Stimulated activated CD8-positive, alpha-beta memory T cell treated with anti-CD3 and anti-CD28 coated beads, Interleukin-4, amount 100 ng/mL, for 1 hour (primary cell): ENCODE data around the gene FRMD5.
"Not testable (repeated sequence)": the region's sequence is repeated elsewhere in the genome, so short reads cannot be mapped to it uniquely, and the experiment has no call there.

Experiments used
- DNase-seq, 2 donors: peaks; one replicate each; pipeline ENCODE4 v3.0.0-alpha.2; 2020; ENCODE audit warnings: low read depth in 2 of 2, low spot score in 1 of 2

FRMD5 gene

GRCh38 chr15:44034334-44034733 lies 160.7 kb downstream of the FRMD5 start:
- no peak for DNase-seq

GRCh38 chr15:44033894-44034293 lies 161.2 kb downstream of the FRMD5 start:
- DNase-seq = no peak

- not testable (repeated sequence) for DNase-seq
These were observed 162.3 kb downstream of the FRMD5 start for GRCh38 chr15:44032820-44033219.

GRCh38 chr15:44029940-44030568 lies 165.0 kb downstream of the FRMD5 start:
- DNase-seq = no peak

- no peak for DNase-seq
These were observed 166.1 kb downstream of the FRMD5 start for GRCh38 chr15:44029003-44029402.

- DNase-seq = no peak
These were observed 166.7 kb downstream of the FRMD5 start for GRCh38 chr15:44028349-44028748.

- no peak for DNase-seq
These were observed 170.9 kb downstream of the FRMD5 start for GRCh38 chr15:44024155-44024554.

- no peak for DNase-seq
These were observed 171.9 kb downstream of the FRMD5 start for GRCh38 chr15:44023176-44023575.

GRCh38 chr15:44018151-44018550 lies 176.9 kb downstream of the FRMD5 start:
- no peak for DNase-seq

- DNase-seq = no peak
These were observed 179.3 kb downstream of the FRMD5 start for GRCh38 chr15:44015545-44016305.

GRCh38 chr15:44011238-44011854 lies 183.7 kb downstream of the FRMD5 start:
- DNase-seq = no peak

- no peak for DNase-seq
These were observed 185.0 kb downstream of the FRMD5 start for GRCh38 chr15:44010089-44010488.

- DNase-seq = no peak
These were observed 186.0 kb downstream of the FRMD5 start for GRCh38 chr15:44009038-44009437.

GRCh38 chr15:44000248-44000647 lies 194.8 kb downstream of the FRMD5 start:
- DNase-seq = not testable (repeated sequence)

- no peak for DNase-seq
These were observed 196.5 kb downstream of the FRMD5 start for GRCh38 chr15:43998607-43999006.

GRCh38 chr15:43991206-43991605 lies 203.9 kb downstream of the FRMD5 start:
- DNase-seq = no peak

- DNase-seq = no peak
These were observed 205.1 kb downstream of the FRMD5 start for GRCh38 chr15:43989938-43990337.

GRCh38 chr15:43988900-43989299 lies 206.2 kb downstream of the FRMD5 start:
- DNase-seq = no peak

GRCh38 chr15:43987924-43988323 lies 207.1 kb downstream of the FRMD5 start:
- DNase-seq = no peak

- DNase-seq = no peak
These were observed 208.9 kb downstream of the FRMD5 start for GRCh38 chr15:43985976-43986680.

- no peak for DNase-seq
These were observed 213.5 kb downstream of the FRMD5 start for GRCh38 chr15:43981576-43981975.
